ENCODE data around the gene MYRF.

- no peak for TF ChIP-seq CTCF (IDR thresholded peaks at IDR 0.05)
- no peak for TF ChIP-seq EZH2 (IDR thresholded peaks at IDR 0.05; ENCODE audit: borderline replicate concordance, insufficient read depth, low read depth, low read length, poor library complexity, severe bottlenecking)
These were observed 23.4 kb downstream of the MYRF start for GRCh38 chr11:61775606-61776554.

All from B cell (primary cell).